H1 (cell line): ENCODE results near the gene ITPR3. TPM values are rescaled to one million over a fixed set of nuclear protein-coding genes. Genes with fewer than 3 reads are reported as not detected.

Experiments used
- CEBPB ChIP-seq: IDR thresholded peaks from 2 replicates; pipeline ENCODE4 v1.6.1; 2012; ENCODE audit warnings: low read depth, low read length
- EZH2 ChIP-seq: fragments of 200-600 bp; sonication (generic); IDR thresholded peaks from 2 replicates; pipeline ENCODE4 v1.7.1; 2012; ENCODE audit warnings: low read depth, mild to moderate bottlenecking, moderate library complexity, low read length, inconsistent platforms; ENCODE audit not compliant: severe bottlenecking
- GABPA ChIP-seq: IDR thresholded peaks from 2 replicates; pipeline ENCODE4 v1.6.1; 2011; ENCODE audit warnings: mild to moderate bottlenecking, low read length, moderate library complexity, borderline replicate concordance; ENCODE audit not compliant: insufficient read depth
- POLR2AphosphoS5 ChIP-seq: IDR thresholded peaks from 2 replicates; pipeline ENCODE4 v1.6.1; 2011; ENCODE audit warnings: low read depth, low read length
- RAD21 ChIP-seq, 2 experiments: IDR thresholded peaks in 1 of 2; conservative IDR thresholded peaks in 1 of 2; 2 replicates each; pipeline ENCODE4 v1.6.1; 2011; ENCODE audit warnings: low read depth in 2 of 2, low read length in 2 of 2, improper control_type of control experiment in 1 of 2, inconsistent platforms in 1 of 2, mild to moderate bottlenecking in 1 of 2, moderate library complexity in 1 of 2
- RBBP5 ChIP-seq: IDR thresholded peaks from 2 replicates; pipeline ENCODE4 v1.7.1; 2012; ENCODE audit warnings: low read depth, mild to moderate bottlenecking, inconsistent platforms, low read length, moderate library complexity, borderline replicate concordance
- SIN3A ChIP-seq, 2 experiments: IDR thresholded peaks in 1 of 2; conservative IDR thresholded peaks in 1 of 2; 2 replicates each; pipeline ENCODE4 v1.6.1; 2011 to 2012; ENCODE audit warnings: low read length in 2 of 2, improper control_type of control experiment in 1 of 2, low read depth in 1 of 2, mild to moderate bottlenecking in 1 of 2
- TCF12 ChIP-seq: IDR thresholded peaks from 2 replicates; pipeline ENCODE4 v1.6.1; 2011; ENCODE audit warnings: low read depth, mild to moderate bottlenecking, low read length
- polyA plus RNA-seq, 7 experiments: library from polyadenylated mRNA; depleted of rRNA in 3 of 7; stranded (reverse) in 5 of 7; unstranded in 2 of 7; fragments of >200 nt in 5 of 7; fragments of 200-250 nt in 2 of 7; gene quantifications; 1 replicate in 5 of 7; 2 replicates in 1 of 7; 4 replicates in 1 of 7; pipeline versions ENCODE4 v1.2.1 to v1.2.3, GENCODE V29; 2011 to 2013; ENCODE audit warnings: missing spikeins in 2 of 7, mixed read lengths in 2 of 7
- total RNA-seq: library from RNA; stranded (reverse); fragmentation: NEBNext Ultra II Directional; extraction: Animal tissue kit (Norgen Biotek cat#: 25700); gene quantifications from 2 replicates; pipeline ENCODE4 v1.2.1, GENCODE V29; 2021

The ITPR3 gene
- total and polyA plus RNA-seq, 2 of the 8 experiments (the other 6 are each of a cell fraction or from before 2014, with no cell fraction given), result 29.1 to 45.7 TPM

DNA sequence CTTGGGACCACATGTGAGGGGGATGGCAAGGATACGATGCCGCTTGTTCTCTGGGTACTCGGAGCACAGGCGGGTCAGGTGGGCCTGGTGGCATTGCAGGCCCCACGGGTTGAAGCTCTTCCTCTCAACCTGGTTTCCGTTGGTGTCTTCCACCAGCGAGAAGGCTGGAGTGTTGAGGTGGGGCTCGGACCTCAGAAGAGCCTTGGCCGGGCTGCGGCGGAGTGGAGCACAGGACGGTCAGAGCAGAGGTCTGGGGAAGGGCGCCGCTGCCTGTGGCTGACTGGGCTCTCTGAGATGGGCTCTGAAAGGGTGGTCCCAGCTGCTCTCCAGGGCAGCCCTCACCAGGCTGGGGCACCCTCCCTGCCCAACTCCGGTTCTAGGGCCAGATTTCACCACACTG, 105.6 kb downstream of the ITPR3 start (continued):
- TF ChIP-seq POLR2AphosphoS5, result no peak
- no peak for TF ChIP-seq TCF12
- TF ChIP-seq EZH2, result no peak
- TF ChIP-seq RBBP5, result no peak
- TF ChIP-seq SIN3A (conservative IDR thresholded peaks at IDR 0.05 in 1 of 2, IDR thresholded peaks at IDR 0.05 in 1 of 2; ENCODE audit: low read depth in 1 of 2, low read length in 2 of 2), result no peak
- no peak for TF ChIP-seq GABPA
- no peak for TF ChIP-seq CEBPB
- no peak for TF ChIP-seq RAD21 (IDR thresholded peaks at IDR 0.05 in 1 of 2, conservative IDR thresholded peaks at IDR 0.05 in 1 of 2; ENCODE audit: low read depth in 2 of 2, low read length in 2 of 2)
- TF ChIP-seq, all 59 proteins: peak for 0
